ENCODE results near the gene HOGA1.

HOGA1 gene

DNA sequence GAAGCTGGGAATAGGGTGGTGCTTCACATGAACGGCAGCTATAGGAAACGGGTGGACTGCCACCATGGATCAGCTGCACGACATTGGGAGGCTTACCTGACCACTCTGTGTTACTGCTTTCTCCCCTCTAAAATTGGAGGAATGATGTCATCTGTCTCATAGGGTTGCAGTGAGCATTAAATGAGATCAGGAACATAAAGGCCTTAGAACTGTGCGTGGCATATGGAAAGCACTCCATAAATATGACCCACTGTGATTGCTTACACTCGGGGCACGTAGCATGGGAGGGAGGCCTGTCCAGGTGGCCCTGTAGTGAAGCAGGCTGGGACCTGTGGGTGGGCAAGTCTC lies 15.1 kb downstream of the HOGA1 start:
- Histone ChIP-seq H3K36me3 (ENCODE audit: insufficient read depth, low read length) (no peaks in the 10 kb centered on the region), H3K27ac (ENCODE audit: low read depth, low read length, poor library complexity, severe bottlenecking) (no peak overlapping the region), H3K4me2 (ENCODE audit: low read length) (no peak overlapping the region), H3K4me3 (ENCODE audit: low read depth, low read length, poor library complexity, severe bottlenecking) (no peak overlapping the region), H3K79me2 (ENCODE audit: insufficient read depth, low read length) (no peaks in the 10 kb centered on the region), H3K9me3 (ENCODE audit: low read length) (no peaks in the 10 kb centered on the region), H3K9me2 (ENCODE audit: low read depth, low read length) (no peaks in the 10 kb centered on the region), H3F3A (ENCODE audit: insufficient read depth, low read length) (no peaks in the 10 kb centered on the region), H3K9ac (ENCODE audit: low read length) (no peak overlapping the region), H3K4me1 (ENCODE audit: insufficient read depth, low read length, severe bottlenecking) (no peaks in the 10 kb centered on the region), H2AFZ (ENCODE audit: low read length) (no peak overlapping the region), H4K20me1 (ENCODE audit: insufficient read depth, low read length) (no peaks in the 10 kb centered on the region), H3K27me3 (ENCODE audit: insufficient read depth, low read length) (no peaks in the 10 kb centered on the region)
- TF ChIP-seq CTCF (IDR thresholded peaks at IDR 0.05; ENCODE audit: low read length) (no peak), EZH2 (IDR thresholded peaks at IDR 0.05; ENCODE audit: borderline replicate concordance, low read length) (no peak)

GRCh38 chr10:97600616-97601015 lies 16.4 kb downstream of the HOGA1 start:
- Histone ChIP-seq H3K4me3 (ENCODE audit: low read depth, low read length, poor library complexity, severe bottlenecking) (no peak overlapping the region), H3K9me3 (ENCODE audit: low read length) (no peaks in the 10 kb centered on the region), H3K36me3 (ENCODE audit: insufficient read depth, low read length) (no peaks in the 10 kb centered on the region), H3K4me1 (ENCODE audit: insufficient read depth, low read length, severe bottlenecking) (no peaks in the 10 kb centered on the region), H3K79me2 (ENCODE audit: insufficient read depth, low read length) (no peaks in the 10 kb centered on the region), H2AFZ (ENCODE audit: low read length) (no peak overlapping the region), H3K4me2 (ENCODE audit: low read length) (no peak overlapping the region), H3K9ac (ENCODE audit: low read length) (no peak overlapping the region), H3K27me3 (ENCODE audit: insufficient read depth, low read length) (no peaks in the 10 kb centered on the region), H3F3A (ENCODE audit: insufficient read depth, low read length) (no peaks in the 10 kb centered on the region), H3K9me2 (ENCODE audit: low read depth, low read length) (no peaks in the 10 kb centered on the region), H3K27ac (ENCODE audit: low read depth, low read length, poor library complexity, severe bottlenecking) (no peak overlapping the region), H4K20me1 (ENCODE audit: insufficient read depth, low read length) (no peaks in the 10 kb centered on the region)
- TF ChIP-seq EZH2 (IDR thresholded peaks at IDR 0.05; ENCODE audit: borderline replicate concordance, low read length) = no peak
- TF ChIP-seq CTCF (IDR thresholded peaks at IDR 0.05; ENCODE audit: low read length) = no peak

DNA sequence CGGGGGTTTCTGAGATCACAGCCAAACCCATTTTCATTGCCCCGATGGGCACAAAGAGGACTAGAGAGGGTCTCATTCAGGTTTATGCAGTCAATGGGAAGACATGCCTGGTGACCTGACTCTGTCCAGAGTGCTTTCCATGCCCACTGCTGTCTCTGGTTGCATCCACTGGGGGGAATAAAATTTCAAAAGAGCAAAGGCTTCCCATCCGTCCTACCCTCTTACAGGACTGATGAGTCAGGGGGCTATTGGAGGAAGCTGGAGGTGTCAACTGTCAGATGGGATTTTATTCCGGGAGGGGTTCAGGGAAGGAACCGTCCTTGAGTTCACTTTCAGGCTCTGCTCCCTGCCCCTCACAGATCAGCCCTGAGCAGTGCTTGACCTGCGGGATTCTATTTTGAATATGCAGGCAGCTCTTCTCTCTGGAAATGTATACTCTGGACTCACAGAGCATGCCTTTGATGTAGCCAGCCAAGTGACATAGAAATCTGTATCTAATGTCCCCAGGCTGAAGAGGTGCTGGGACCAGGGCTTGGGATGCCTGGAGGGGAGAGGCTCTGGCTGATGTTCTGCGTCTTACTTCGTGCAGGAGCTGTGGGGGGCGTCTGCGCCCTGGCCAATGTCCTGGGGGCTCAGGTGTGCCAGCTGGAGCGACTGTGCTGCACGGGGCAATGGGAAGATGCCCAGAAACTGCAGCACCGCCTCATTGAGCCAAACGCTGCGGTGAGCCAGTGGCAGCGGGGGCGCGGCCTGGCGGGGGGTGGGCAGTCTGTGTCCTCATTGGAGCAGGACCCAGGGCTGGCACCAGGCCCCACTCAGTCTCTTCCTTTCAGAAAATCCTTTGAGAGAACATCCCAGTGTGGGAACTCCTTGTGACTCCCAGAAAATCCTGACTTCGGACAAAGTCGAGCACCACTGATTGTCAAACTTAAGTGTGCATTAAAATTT lies 17.4 kb downstream of the HOGA1 start:
- Histone ChIP-seq H3K27ac (ENCODE audit: low read depth, low read length, poor library complexity, severe bottlenecking) (no peak overlapping the region), H3K4me3 (ENCODE audit: low read depth, low read length, poor library complexity, severe bottlenecking) (no peak overlapping the region), H3K9me2 (ENCODE audit: low read depth, low read length) (no peaks in the 10 kb centered on the region), H3K9me3 (ENCODE audit: low read length) (no peaks in the 10 kb centered on the region), H3K79me2 (ENCODE audit: insufficient read depth, low read length) (no peaks in the 10 kb centered on the region), H3K36me3 (ENCODE audit: insufficient read depth, low read length) (no peaks in the 10 kb centered on the region), H3K27me3 (ENCODE audit: insufficient read depth, low read length) (no peaks in the 10 kb centered on the region), H3K9ac (ENCODE audit: low read length) (no peak overlapping the region), H3K4me1 (ENCODE audit: insufficient read depth, low read length, severe bottlenecking) (no peaks in the 10 kb centered on the region), H2AFZ (ENCODE audit: low read length) (no peak overlapping the region), H3K4me2 (ENCODE audit: low read length) (no peak overlapping the region), H3F3A (ENCODE audit: insufficient read depth, low read length) (no peaks in the 10 kb centered on the region), H4K20me1 (ENCODE audit: insufficient read depth, low read length) (no peaks in the 10 kb centered on the region)
- TF ChIP-seq CTCF (IDR thresholded peaks at IDR 0.05; ENCODE audit: low read length) (no peak), EZH2 (IDR thresholded peaks at IDR 0.05; ENCODE audit: borderline replicate concordance, low read length) (no peak)
